HepG2 (cell line): ENCODE data around the gene CPLANE1.

Experiments
- BHLHE40 ChIP-seq: IDR thresholded peaks from 2 replicates; pipeline ENCODE4 v1.6.1; 2011; ENCODE audit warnings: low read length, improper control_type of control experiment
- EZH2 ChIP-seq: conservative IDR thresholded peaks from 2 replicates; pipeline ENCODE4 v1.6.1; 2012; ENCODE audit warnings: mild to moderate bottlenecking, low read depth, low read length, moderate library complexity
- IKZF5 ChIP-seq: IDR thresholded peaks from 2 replicates; pipeline ENCODE4 v1.6.1; 2018; ENCODE audit warnings: missing genetic modification reagents, mild to moderate bottlenecking, missing compliant biosample characterization
- ZNF121 ChIP-seq: sonication (generic); formaldehyde crosslinking; IDR thresholded peaks from 2 replicates; pipeline ENCODE4 v1.5.0; 2020; ENCODE audit warnings: mild to moderate bottlenecking, missing genetic modification reagents
- ZNF253 ChIP-seq: sonication (generic); formaldehyde crosslinking; IDR thresholded peaks from 2 replicates; pipeline ENCODE4 v1.8.0; 2022; ENCODE audit warnings: mild to moderate bottlenecking, missing genetic modification reagents, borderline replicate concordance
- ZNF75D ChIP-seq: sonication (generic); formaldehyde crosslinking; IDR thresholded peaks from 2 replicates; pipeline ENCODE4 v1.8.1; 2023; ENCODE audit warnings: missing genetic modification reagents, mild to moderate bottlenecking, borderline replicate concordance
- ZSCAN29 ChIP-seq: sonication (generic); formaldehyde crosslinking; conservative IDR thresholded peaks from 2 replicates; pipeline ENCODE4 v1.4.0; 2020; ENCODE audit warnings: mild to moderate bottlenecking, missing genetic modification reagents
- TF ChIP-seq, protein P1 (sequence below): sonication (generic); formaldehyde crosslinking; IDR thresholded peaks from 2 replicates; pipeline ENCODE4 v1.4.0; 2020; ENCODE audit warnings: missing genetic modification reagents
- TF ChIP-seq, protein P2 (sequence below): sonication (generic); formaldehyde crosslinking; IDR thresholded peaks from 2 replicates; pipeline ENCODE4 v1.5.0; 2020; ENCODE audit warnings: mild to moderate bottlenecking, missing genetic modification reagents, moderate library complexity
- TF ChIP-seq, protein P3 (sequence below): sonication (generic); formaldehyde crosslinking; IDR thresholded peaks from 2 replicates; pipeline ENCODE4 v1.8.1; 2023; ENCODE audit warnings: mild to moderate bottlenecking, missing genetic modification reagents, borderline replicate concordance
- TF ChIP-seq, protein P4 (sequence below): sonication (generic); formaldehyde crosslinking; IDR thresholded peaks from 2 replicates; pipeline ENCODE4 v1.4.0; 2020; ENCODE audit warnings: low read depth, missing genetic modification reagents

GRCh38 chr5:37120270-37120669, 128.9 kb downstream of the CPLANE1 start:
- no peak for TF ChIP-seq ZNF121
- TF ChIP-seq ZNF75D (CRISPR knock-in tag): no peak
- no peak for TF ChIP-seq EZH2
- TF ChIP-seq, protein P1, sequence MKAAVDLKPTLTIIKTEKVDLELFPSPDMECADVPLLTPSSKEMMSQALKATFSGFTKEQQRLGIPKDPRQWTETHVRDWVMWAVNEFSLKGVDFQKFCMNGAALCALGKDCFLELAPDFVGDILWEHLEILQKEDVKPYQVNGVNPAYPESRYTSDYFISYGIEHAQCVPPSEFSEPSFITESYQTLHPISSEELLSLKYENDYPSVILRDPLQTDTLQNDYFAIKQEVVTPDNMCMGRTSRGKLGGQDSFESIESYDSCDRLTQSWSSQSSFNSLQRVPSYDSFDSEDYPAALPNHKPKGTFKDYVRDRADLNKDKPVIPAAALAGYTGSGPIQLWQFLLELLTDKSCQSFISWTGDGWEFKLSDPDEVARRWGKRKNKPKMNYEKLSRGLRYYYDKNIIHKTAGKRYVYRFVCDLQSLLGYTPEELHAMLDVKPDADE (CRISPR knock-in tag): no peak
- TF ChIP-seq, protein P2, sequence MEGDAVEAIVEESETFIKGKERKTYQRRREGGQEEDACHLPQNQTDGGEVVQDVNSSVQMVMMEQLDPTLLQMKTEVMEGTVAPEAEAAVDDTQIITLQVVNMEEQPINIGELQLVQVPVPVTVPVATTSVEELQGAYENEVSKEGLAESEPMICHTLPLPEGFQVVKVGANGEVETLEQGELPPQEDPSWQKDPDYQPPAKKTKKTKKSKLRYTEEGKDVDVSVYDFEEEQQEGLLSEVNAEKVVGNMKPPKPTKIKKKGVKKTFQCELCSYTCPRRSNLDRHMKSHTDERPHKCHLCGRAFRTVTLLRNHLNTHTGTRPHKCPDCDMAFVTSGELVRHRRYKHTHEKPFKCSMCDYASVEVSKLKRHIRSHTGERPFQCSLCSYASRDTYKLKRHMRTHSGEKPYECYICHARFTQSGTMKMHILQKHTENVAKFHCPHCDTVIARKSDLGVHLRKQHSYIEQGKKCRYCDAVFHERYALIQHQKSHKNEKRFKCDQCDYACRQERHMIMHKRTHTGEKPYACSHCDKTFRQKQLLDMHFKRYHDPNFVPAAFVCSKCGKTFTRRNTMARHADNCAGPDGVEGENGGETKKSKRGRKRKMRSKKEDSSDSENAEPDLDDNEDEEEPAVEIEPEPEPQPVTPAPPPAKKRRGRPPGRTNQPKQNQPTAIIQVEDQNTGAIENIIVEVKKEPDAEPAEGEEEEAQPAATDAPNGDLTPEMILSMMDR (CRISPR knock-in tag): no peak
- TF ChIP-seq, protein P3, sequence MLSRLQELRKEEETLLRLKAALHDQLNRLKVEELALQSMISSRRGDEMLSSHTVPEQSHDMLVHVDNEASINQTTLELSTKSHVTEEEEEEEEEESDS (CRISPR knock-in tag): no peak
- no peak for TF ChIP-seq ZNF253 (CRISPR knock-in tag)
- TF ChIP-seq ZSCAN29 (CRISPR knock-in tag): no peak
- TF ChIP-seq IKZF5 (CRISPR knock-in tag): no peak
- TF ChIP-seq BHLHE40: no peak
- TF ChIP-seq, protein P4, sequence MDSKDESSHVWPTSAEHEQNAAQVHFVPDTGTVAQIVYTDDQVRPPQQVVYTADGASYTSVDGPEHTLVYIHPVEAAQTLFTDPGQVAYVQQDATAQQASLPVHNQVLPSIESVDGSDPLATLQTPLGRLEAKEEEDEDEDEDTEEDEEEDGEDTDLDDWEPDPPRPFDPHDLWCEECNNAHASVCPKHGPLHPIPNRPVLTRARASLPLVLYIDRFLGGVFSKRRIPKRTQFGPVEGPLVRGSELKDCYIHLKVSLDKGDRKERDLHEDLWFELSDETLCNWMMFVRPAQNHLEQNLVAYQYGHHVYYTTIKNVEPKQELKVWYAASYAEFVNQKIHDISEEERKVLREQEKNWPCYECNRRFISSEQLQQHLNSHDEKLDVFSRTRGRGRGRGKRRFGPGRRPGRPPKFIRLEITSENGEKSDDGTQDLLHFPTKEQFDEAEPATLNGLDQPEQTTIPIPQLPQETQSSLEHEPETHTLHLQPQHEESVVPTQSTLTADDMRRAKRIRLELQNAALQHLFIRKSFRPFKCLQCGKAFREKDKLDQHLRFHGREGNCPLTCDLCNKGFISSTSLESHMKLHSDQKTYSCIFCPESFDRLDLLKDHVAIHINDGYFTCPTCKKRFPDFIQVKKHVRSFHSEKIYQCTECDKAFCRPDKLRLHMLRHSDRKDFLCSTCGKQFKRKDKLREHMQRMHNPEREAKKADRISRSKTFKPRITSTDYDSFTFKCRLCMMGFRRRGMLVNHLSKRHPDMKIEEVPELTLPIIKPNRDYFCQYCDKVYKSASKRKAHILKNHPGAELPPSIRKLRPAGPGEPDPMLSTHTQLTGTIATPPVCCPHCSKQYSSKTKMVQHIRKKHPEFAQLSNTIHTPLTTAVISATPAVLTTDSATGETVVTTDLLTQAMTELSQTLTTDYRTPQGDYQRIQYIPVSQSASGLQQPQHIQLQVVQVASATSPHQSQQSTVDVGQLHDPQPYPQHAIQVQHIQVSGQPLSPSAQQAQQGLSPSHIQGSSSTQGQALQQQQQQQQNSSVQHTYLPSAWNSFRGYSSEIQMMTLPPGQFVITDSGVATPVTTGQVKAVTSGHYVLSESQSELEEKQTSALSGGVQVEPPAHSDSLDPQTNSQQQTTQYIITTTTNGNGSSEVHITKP (CRISPR knock-in tag): no peak
